ENCODE results near the gene PROC. TPM values are rescaled to one million over a fixed set of nuclear protein-coding genes. Genes with fewer than 3 reads are reported as not detected.
"Not testable (repeated sequence)": the region's sequence is repeated elsewhere in the genome, so short reads cannot be mapped to it uniquely, and the experiment has no call there.

Gene PROC
- polyA plus RNA-seq, 1 donor, result 0.46 TPM

DNA sequence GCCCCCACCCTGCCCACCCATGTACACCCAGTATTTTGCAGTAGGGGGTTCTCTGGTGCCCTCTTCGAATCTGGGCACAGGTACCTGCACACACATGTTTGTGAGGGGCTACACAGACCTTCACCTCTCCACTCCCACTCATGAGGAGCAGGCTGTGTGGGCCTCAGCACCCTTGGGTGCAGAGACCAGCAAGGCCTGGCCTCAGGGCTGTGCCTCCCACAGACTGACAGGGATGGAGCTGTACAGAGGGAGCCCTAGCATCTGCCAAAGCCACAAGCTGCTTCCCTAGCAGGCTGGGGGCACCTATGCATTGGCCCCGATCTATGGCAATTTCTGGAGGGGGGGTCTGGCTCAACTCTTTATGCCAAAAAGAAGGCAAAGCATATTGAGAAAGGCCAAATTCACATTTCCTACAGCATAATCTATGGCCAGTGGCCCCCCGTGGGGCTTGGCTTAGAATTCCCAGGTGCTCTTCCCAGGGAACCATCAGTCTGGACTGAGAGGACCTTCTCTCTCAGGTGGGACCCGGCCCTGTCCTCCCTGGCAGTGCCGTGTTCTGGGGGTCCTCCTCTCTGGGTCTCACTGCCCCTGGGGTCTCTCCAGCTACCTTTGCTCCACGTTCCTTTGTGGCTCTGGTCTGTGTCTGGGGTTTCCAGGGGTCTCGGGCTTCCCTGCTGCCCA, 9.3 kb downstream of the PROC start:
- DNase-seq (ENCODE audit: low read depth), result no peak

GRCh38 chr2:127428057-127428814, 10.0 kb downstream of the PROC start:
- DNase-seq (ENCODE audit: low read depth), result no peak

DNA sequence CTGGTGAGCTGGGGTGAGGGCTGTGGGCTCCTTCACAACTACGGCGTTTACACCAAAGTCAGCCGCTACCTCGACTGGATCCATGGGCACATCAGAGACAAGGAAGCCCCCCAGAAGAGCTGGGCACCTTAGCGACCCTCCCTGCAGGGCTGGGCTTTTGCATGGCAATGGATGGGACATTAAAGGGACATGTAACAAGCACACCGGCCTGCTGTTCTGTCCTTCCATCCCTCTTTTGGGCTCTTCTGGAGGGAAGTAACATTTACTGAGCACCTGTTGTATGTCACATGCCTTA, 10.5 kb downstream of the PROC start:
- DNase-seq (ENCODE audit: low read depth), result no peak

GRCh38 chr2:127429291-127429690, 11.1 kb downstream of the PROC start:
- no peak for DNase-seq (ENCODE audit: low read depth)

DNA sequence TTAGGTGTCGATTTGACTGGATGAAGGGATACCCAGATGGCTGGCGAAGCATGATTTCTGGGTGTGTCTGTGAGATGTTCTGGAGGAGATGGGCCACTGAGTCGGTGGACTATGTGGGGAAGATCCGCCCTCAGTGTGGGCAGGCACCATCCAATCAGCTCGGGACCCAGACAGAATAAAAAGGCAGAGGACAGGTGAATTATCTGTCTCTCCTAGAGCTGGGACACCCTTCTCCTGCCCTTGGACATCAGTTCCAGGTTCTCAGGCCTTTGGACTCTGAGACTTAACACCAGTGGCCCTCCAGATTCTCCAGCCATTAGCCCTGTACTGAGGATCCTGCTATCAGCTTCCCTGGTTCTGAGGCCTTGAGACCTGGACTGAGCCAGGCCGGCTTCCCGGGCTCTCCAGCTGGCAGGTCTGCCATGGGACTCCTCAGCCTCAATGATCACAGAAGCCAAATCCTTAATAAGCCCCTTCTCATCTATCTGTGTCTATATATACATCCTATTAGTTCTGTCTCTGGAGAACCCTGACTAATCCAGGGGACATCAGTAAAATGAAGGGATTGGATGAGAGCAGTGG, 11.7 kb downstream of the PROC start:
- DNase-seq (ENCODE audit: low read depth), result no peak

- no peak for DNase-seq (ENCODE audit: low read depth)
These were observed 13.3 kb downstream of the PROC start for GRCh38 chr2:127431408-127432023.

DNA sequence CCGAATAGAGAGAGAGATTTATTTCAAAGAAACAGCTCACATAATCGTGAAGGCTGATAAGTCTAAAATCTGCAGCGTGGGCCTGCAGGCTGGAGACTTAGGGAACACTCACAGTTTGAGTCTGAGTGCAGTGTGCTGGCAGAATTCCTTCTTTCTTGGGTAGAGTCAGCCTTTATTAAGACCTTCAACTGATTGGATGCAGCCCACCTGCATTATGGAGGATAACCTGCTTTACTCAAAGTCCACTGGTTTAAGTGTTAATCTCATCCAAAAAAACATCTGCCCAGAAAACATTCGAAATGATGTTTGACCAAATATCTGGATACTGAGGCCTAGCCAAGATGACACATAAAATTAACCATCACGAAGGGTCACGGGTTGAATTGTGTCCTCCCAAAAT, 16.3 kb downstream of the PROC start:
- no peak for DNase-seq (ENCODE audit: low read depth)

DNA sequence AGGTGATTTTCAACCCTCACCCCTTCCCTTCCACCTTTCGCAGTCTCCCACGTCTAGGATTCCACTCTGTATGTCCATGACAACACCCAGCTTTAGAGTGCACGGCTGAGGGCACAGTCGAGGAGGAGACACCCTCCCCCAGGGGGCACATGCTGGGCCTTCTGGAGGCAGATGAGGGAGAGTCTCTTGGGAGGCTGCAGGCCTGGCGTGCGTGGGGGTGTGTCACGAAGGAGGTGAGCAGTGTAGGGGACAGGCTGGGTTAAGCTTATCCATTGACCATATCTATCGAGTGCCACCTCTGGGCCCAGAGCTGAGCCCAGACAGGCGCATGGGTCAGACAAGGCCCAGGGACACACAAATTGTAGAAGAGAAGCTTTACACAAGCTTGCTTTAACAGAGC, 18.8 kb downstream of the PROC start:
- no peak for DNase-seq (ENCODE audit: low read depth)

DNA sequence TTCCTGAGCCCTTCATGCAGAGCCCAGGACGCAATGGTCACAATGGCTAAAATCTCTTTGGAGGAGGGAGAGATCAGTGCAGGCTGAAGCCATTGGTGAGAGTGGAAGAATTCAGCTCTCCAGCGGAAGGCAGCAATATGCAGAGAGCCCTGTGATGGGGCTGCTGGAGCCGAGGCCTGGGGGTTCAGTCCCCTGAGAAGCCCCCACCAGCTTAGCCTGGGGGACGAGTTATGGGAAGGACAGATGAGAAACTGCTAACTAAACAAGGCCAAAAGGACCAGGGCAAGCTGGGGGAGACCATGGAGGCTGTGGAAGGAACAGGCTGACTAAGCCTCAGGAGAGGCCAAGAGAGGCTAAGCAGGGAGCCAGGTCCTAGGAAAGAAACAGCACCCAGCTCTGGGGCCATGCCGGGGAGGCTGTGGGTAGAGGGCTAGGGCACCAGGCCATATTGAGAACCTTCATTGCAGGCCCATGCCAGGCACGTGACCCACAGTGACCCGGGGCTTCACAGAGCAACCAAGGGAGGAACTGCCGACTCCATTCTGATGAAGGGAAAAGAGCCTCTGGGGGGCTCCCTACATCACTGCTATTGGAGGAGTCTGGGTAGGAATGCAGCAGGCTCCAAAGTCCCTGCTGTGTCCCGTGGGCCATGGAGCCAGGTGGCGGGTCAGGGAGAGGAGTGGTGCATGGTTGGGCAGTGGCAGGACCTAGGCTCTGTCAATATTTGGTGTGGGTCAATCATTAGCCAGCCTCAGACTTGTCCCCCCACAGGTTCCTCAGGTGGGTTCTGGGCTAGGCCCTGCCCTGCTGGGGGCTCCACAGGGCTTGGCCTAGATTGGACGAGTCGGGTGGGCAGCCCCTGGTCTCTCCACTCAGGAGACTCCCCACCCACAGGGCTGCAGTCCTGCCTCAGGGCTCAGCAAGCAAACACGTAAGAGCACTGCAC, 19.8 kb downstream of the PROC start:
- DNase-seq (ENCODE audit: low read depth), result no peak

DNA sequence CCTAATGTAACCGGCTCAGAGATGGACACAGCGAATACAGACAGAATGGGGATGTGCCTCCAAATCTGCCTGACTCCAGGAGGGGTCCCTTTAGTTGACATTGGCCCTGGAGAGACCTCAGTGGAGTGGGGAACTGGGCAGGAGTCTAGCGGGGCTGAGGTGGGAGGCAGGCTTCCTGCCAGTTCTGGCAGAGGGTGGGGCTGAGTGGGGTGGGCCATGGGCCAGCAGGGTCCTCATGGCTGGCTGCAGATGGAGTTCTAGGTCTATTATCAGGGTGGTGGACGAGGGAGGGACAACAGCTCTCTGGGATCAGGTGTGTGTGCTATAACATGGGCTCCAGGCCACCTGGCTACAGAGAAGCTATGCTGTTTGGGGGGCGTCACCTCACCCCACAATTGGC, 21.1 kb downstream of the PROC start:
- DNase-seq (ENCODE audit: low read depth), result no peak

DNA sequence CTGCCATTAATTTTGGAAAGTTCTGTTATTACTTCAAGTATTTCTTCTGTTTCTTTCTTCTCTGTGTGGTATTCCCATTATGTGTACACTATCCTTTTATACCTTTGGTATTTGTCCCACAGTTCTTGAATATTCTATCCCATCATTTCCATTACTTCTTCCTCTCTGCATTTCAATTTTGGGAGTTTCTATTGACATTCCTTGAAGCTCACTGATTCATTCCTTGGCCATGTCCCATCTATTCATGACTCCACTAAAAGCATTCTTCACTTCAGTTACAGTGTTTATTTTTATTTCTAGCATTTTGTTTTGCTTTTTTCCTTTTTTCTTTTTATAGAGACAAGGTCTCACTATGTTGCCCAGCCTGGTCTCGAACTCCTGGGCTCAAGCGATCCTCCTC, 30.3 kb downstream of the PROC start:
- DNase-seq (ENCODE audit: low read depth), result no peak

- no peak for DNase-seq (ENCODE audit: low read depth)
These were observed 31.2 kb downstream of the PROC start for GRCh38 chr2:127449414-127449813.

DNA sequence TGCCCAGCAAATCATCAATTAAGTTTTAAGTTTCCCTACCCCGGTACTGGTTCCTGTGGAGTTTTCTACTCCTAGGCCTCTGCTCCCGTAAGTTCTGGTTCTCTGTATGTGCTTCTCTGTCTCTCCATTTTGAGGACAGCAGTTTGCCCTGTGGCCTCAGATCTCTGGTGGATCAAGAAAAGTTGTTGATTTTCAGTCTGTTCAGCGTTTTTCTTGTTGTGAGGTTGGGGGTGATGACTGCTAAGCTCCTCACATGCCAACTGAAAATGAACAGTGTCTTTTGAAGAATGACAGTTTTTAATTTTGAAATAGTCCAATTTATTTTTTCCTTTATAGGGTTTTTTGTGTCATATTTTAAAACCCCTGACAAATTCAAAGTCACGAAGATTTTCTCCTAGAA, 31.7 kb downstream of the PROC start:
- DNase-seq (ENCODE audit: low read depth), result no peak

DNA sequence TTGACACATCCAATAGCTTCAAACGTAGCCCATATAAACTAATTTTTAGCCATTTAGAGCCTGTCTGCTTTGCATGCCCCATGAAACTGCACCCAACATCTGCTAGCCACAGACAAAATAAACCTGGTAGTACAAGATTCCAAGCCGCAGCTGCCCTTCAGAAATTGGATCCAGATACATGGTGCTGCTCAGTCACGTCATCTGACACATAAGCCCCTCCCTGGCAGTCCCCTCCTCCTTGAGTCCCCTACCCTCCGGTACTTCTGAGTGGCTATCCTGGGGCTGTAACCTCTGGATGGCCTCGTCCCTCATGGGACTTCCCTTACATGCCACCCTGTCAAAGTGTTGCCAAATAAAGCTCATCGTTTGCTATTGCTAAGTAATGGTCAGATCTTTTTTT, 33.8 kb downstream of the PROC start:
- no peak for DNase-seq (ENCODE audit: low read depth)

- not testable (repeated sequence) for DNase-seq (ENCODE audit: low read depth)
These were observed 34.2 kb downstream of the PROC start for GRCh38 chr2:127452423-127452822.

GRCh38 chr2:127453013-127453391, 34.8 kb downstream of the PROC start:
- DNase-seq (ENCODE audit: low read depth), result no peak

DNA sequence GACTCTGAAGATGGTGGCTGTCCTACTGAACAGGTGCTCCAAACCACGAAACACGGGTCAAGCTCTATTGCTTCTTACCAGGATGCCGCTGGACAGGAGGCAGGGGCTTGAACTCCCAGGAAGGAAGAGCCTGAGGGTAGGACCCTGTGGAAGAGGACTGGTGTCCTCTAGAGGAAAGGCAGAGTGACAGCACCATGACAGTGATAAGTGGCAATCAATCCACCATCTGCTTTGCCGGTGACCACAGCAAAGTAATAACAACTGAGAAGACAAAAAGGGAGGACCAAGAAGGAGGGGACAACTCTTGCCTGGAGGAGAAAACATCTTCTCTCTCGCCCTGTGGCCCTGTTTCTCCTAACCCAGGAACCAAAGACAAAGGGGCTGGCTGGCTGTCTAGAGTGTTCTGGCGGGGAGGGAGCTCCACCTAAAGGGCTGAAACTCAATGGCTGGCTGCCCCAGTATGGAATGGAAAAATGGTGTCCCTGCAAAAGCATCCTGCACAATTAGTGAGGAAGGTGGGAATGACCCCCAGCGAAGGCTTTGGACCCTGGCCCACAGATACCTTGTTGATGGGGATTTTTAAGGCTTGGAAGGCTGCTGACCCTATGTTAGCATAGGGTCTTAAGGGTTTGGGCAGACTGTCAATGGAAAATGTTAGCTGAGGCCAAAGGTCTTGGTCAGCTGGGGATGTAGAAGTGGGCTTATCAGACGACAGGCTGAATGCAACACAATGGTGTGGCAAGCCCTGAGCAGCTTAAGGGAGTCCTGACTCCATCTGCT, 35.4 kb downstream of the PROC start:
- DNase-seq (ENCODE audit: low read depth), result no peak

GRCh38 chr2:127454595-127455565, 36.7 kb downstream of the PROC start:
- no peak for DNase-seq (ENCODE audit: low read depth)

DNA sequence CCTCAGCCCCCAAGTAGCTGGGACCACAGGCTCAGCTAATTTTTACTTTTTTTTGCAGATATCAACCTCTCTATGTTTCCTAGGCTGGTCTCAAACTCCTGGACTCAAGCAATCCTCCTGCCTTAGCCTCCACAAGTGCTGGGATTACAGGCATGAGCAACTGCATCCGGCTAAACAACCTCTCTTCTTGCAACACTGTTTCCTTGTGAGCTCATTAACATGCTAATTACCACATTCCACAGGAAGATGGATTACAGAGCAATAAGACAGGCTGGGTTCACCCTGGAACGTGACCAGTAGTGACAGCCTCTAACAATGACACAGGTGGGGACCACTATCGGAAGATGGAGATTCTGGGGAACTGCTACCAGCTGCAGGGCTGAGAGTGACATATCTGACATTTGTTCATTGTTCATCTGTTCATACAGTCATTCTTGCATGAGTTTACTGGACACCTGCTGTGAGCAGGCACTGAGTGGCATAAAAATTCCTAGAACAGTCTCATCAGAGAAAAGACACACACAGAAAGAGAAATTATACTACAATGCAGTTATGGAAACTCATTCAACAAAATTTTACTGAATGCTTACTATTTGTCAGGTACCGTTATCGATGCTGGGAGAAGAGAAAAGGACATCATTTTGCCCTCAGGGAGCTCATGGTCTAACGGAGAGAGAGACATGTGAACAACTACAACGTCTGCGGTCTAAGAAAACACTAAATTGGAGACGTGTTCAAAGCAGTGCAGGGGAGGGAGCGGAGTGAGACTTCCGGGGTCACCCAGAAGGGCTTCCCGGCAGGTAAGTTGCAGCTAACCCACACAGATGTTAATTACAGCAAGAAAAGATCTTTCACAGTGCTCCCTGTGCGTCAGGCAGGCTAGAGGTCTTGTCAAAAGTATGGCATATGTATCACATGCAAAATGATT, 37.6 kb downstream of the PROC start:
- DNase-seq (ENCODE audit: low read depth), result no peak

Data from forelimb muscle (tissue), 1 donor.